Measurements from ENCODE around the gene CFL1.
"Not testable (repeated sequence)": the region's sequence is repeated elsewhere in the genome, so short reads cannot be mapped to it uniquely, and the experiment has no call there.

The CFL1 gene

GRCh38 chr11:65843811-65844210, 14.2 kb downstream of the CFL1 start:
- DNase-seq (ENCODE audit: low read depth in 4 of 4, low spot score in 1 of 4), result no peak

- DNase-seq (ENCODE audit: low read depth in 4 of 4, low spot score in 1 of 4), result no peak
Measured at GRCh38 chr11:65842144-65842543, 15.8 kb downstream of the CFL1 start.

GRCh38 chr11:65834202-65834601, 23.8 kb downstream of the CFL1 start:
- DNase-seq (ENCODE audit: low read depth in 4 of 4, low spot score in 1 of 4), result no peak

- DNase-seq (ENCODE audit: low read depth in 4 of 4, low spot score in 1 of 4), result peak; percentile 81 to 96 (median 91)
Measured at GRCh38 chr11:65833297-65834030, 24.5 kb downstream of the CFL1 start, which contains the start of gene SNX32. SNX32 (plus strand) TSS chr11:65833963; CDS start chr11:65834066, 103 bp downstream.

GRCh38 chr11:65832231-65832630, 25.7 kb downstream of the CFL1 start:
- not testable (repeated sequence) for DNase-seq (ENCODE audit: low read depth in 4 of 4, low spot score in 1 of 4)

GRCh38 chr11:65829459-65829858, 28.5 kb downstream of the CFL1 start:
- no peak for DNase-seq (ENCODE audit: low read depth in 4 of 4, low spot score in 1 of 4)

GRCh38 chr11:65826984-65827735, 30.8 kb downstream of the CFL1 start:
- no peak for DNase-seq (ENCODE audit: low read depth in 4 of 4, low spot score in 1 of 4)

GRCh38 chr11:65822776-65823528, 35.0 kb downstream of the CFL1 start:
- DNase-seq (ENCODE audit: low read depth in 4 of 4, low spot score in 1 of 4), result no peak

GRCh38 chr11:65821107-65821506, 36.9 kb downstream of the CFL1 start:
- no peak for DNase-seq (ENCODE audit: low read depth in 4 of 4, low spot score in 1 of 4)

- peak; percentile 90 to 99 (median 93) for DNase-seq (ENCODE audit: low read depth in 4 of 4, low spot score in 1 of 4)
Measured at GRCh38 chr11:65817835-65818680, 39.9 kb downstream of the CFL1 start.

- no peak for DNase-seq (ENCODE audit: low read depth in 4 of 4, low spot score in 1 of 4)
Measured at GRCh38 chr11:65817312-65817834, 40.6 kb downstream of the CFL1 start.

- DNase-seq (ENCODE audit: low read depth in 4 of 4, low spot score in 1 of 4), result no peak
Measured at GRCh38 chr11:65816696-65817095, 41.3 kb downstream of the CFL1 start.

GRCh38 chr11:65814986-65815565, 42.9 kb downstream of the CFL1 start:
- no peak for DNase-seq (ENCODE audit: low read depth in 4 of 4, low spot score in 1 of 4)

- no peak for DNase-seq (ENCODE audit: low read depth in 4 of 4, low spot score in 1 of 4)
Measured at GRCh38 chr11:65814131-65814985, 43.6 kb downstream of the CFL1 start.

- no peak for DNase-seq (ENCODE audit: low read depth in 4 of 4, low spot score in 1 of 4)
Measured at GRCh38 chr11:65811764-65812475, 46.1 kb downstream of the CFL1 start.

- DNase-seq (ENCODE audit: low read depth in 4 of 4, low spot score in 1 of 4), result no peak
Measured at GRCh38 chr11:65810046-65810868, 47.7 kb downstream of the CFL1 start.

- DNase-seq (ENCODE audit: low read depth in 4 of 4, low spot score in 1 of 4), result no peak
Measured at GRCh38 chr11:65809496-65809895, 48.5 kb downstream of the CFL1 start.
